ENCODE results near the gene ESRRB. TPM values are rescaled to one million over a fixed set of nuclear protein-coding genes. Genes with fewer than 3 reads are reported as not detected.
"Not testable (repeated sequence)": the region's sequence is repeated elsewhere in the genome, so short reads cannot be mapped to it uniquely, and the experiment has no call there.

ESRRB gene
- total RNA-seq, 3 donors from 2014 or later (not counting 1 experiment from before 2014, with no cell fraction given), result 0.45 to 1.3 TPM; not detected in 1

- Histone ChIP-seq H3K4me3 (ENCODE audit: low read length) (no peak overlapping the region), H3K27ac (ENCODE audit: low read length) (no peak overlapping the region), H3K27me3 (ENCODE audit: control insufficient read depth, insufficient read depth, low read length) (peaks cover 3% of the 10 kb centered on the region), H3K4me1 (ENCODE audit: control insufficient read depth, insufficient read depth, low read length) (no peaks in the 10 kb centered on the region), H3K9me3 (ENCODE audit: control insufficient read depth, insufficient read depth, low read length) (no peaks in the 10 kb centered on the region), H3K36me3 (ENCODE audit: control insufficient read depth, insufficient read depth, low read length) (no peaks in the 10 kb centered on the region)
- no peak for TF ChIP-seq CTCF (IDR thresholded peaks at IDR 0.05)
- Mint-ChIP-seq H3K4me3 (no peak overlapping the region), H3K36me3 (no peaks in the 10 kb centered on the region), H3K27ac (no peak overlapping the region), H3K4me1 (no peaks in the 10 kb centered on the region), H3K27me3 (ENCODE audit: low read depth in 2 of 2) (peaks cover 17 to 26% of the 10 kb centered on the region in 2 donors), H3K9me3 (peaks cover 0 to 3% of the 10 kb centered on the region in 2 donors)
- ATAC-seq (no peak), DNase-seq (no peak)
- 57% methylated on average over 3 of the region's 3 CpGs for WGBS (ENCODE audit: insufficient coverage)
- intact Hi-C loops (cut with micrococcal nuclease), result no loop called here
Measured at GRCh38 chr14:76525106-76525821, 149.3 kb downstream of the ESRRB start.

GRCh38 chr14:76531085-76531484 is 155.1 kb downstream of the ESRRB start:
- no peak overlapping the region for H3K4me3 Mint-ChIP-seq
- intact Hi-C loops (cut with micrococcal nuclease), result no loop called here
- H3K27me3 Mint-ChIP-seq (ENCODE audit: low read depth in 2 of 2), result peaks cover 0 to 3% of the 10 kb centered on the region in 2 donors
- Histone ChIP-seq H3K27me3 (ENCODE audit: control insufficient read depth, insufficient read depth, low read length) (no peaks in the 10 kb centered on the region), H3K27ac (ENCODE audit: low read length) (no peak overlapping the region), H3K4me1 (ENCODE audit: control insufficient read depth, insufficient read depth, low read length) (no peaks in the 10 kb centered on the region), H3K36me3 (ENCODE audit: control insufficient read depth, insufficient read depth, low read length) (no peaks in the 10 kb centered on the region), H3K9me3 (ENCODE audit: control insufficient read depth, insufficient read depth, low read length) (no peaks in the 10 kb centered on the region), H3K4me3 (ENCODE audit: low read length) (no peak overlapping the region)
- H3K9me3 Mint-ChIP-seq, result no peaks in the 10 kb centered on the region
- H3K27ac Mint-ChIP-seq, result no peak overlapping the region
- WGBS (ENCODE audit: insufficient coverage), result 52% methylated on average over 3 of the region's 3 CpGs
- H3K4me1 Mint-ChIP-seq, result no peaks in the 10 kb centered on the region
- TF ChIP-seq CTCF (IDR thresholded peaks at IDR 0.05), result no peak
- H3K36me3 Mint-ChIP-seq, result no peaks in the 10 kb centered on the region
- ATAC-seq (no peak), DNase-seq (no peak)

- DNase-seq (no peak), ATAC-seq (no peak)
- H3K27ac ChIP-seq (ENCODE audit: low read length), result no peak overlapping the region
- H3K4me1 ChIP-seq (ENCODE audit: control insufficient read depth, insufficient read depth, low read length), result no peaks in the 10 kb centered on the region
- no peak overlapping the region for H3K4me3 Mint-ChIP-seq
- WGBS (ENCODE audit: insufficient coverage), result 92% methylated on average over 15 of the region's 15 CpGs
- H3K27ac Mint-ChIP-seq, result no peak overlapping the region
- intact Hi-C loops (cut with micrococcal nuclease), result no loop called here
- no peaks in the 10 kb centered on the region for H3K4me1 Mint-ChIP-seq
- no peak overlapping the region for H3K4me3 ChIP-seq (ENCODE audit: low read length)
- TF ChIP-seq CTCF (IDR thresholded peaks at IDR 0.05), result no peak
- H3K9me3 ChIP-seq (ENCODE audit: control insufficient read depth, insufficient read depth, low read length), result no peaks in the 10 kb centered on the region
- H3K36me3 Mint-ChIP-seq, result no peaks in the 10 kb centered on the region
- H3K9me3 Mint-ChIP-seq, result no peaks in the 10 kb centered on the region
- H3K27me3 ChIP-seq (ENCODE audit: control insufficient read depth, insufficient read depth, low read length), result no peaks in the 10 kb centered on the region
- no peaks in the 10 kb centered on the region for H3K36me3 ChIP-seq (ENCODE audit: control insufficient read depth, insufficient read depth, low read length)
- H3K27me3 Mint-ChIP-seq (ENCODE audit: low read depth in 2 of 2), result peaks cover 0 to 3% of the 10 kb centered on the region in 2 donors
Measured at GRCh38 chr14:76531821-76532318, 155.9 kb downstream of the ESRRB start.

GRCh38 chr14:76536636-76537035 is 160.7 kb downstream of the ESRRB start:
- DNase-seq; H3K27me3 ChIP-seq (ENCODE audit: control insufficient read depth, insufficient read depth, low read length); H3K9me3 Mint-ChIP-seq; intact Hi-C loops (cut with micrococcal nuclease); ATAC-seq; H3K27ac Mint-ChIP-seq; H3K4me1 Mint-ChIP-seq; H3K4me3 Mint-ChIP-seq; H3K4me1 ChIP-seq (ENCODE audit: control insufficient read depth, insufficient read depth, low read length); H3K36me3 ChIP-seq (ENCODE audit: control insufficient read depth, insufficient read depth, low read length); H3K9me3 ChIP-seq (ENCODE audit: control insufficient read depth, insufficient read depth, low read length); H3K4me3 ChIP-seq (ENCODE audit: low read length); H3K36me3 Mint-ChIP-seq; H3K27ac ChIP-seq (ENCODE audit: low read length); H3K27me3 Mint-ChIP-seq (ENCODE audit: low read depth in 2 of 2): not testable (repeated sequence)
- 94% methylated on average over 21 of the region's 25 CpGs for WGBS (ENCODE audit: insufficient coverage)

Data from natural killer cell (primary cell).